Fibroblast of villous mesenchyme (primary cell): ENCODE results near the gene TRAPPC1. TPM values are rescaled to one million over a fixed set of nuclear protein-coding genes. Genes with fewer than 3 reads are reported as not detected.
A peak's percentile ranks its signal among the peaks of the same experiment; 100 is the strongest.
"Not testable (repeated sequence)": the region's sequence is repeated elsewhere in the genome, so short reads cannot be mapped to it uniquely, and the experiment has no call there.

ENCODE experiments used
- DNase-seq: peaks from one replicate; pipeline ENCODE4 v3.0.0-alpha.2; 2010; ENCODE audit warnings: low read depth
- H3K4me3 ChIP-seq: 2 replicates; pipeline ENCODE4 v1.5.1; 2011; ENCODE audit warnings: low read depth, mild to moderate bottlenecking, low read length
- total RNA-seq: library from RNA; depleted of rRNA; stranded (reverse); fragments of >200 nt; gene quantifications from 2 replicates; pipeline ENCODE4 v1.2.3, GENCODE V29; 2012
- TF ChIP-seq, protein P1 (sequence below): IDR thresholded peaks from 2 replicates; pipeline ENCODE4 v1.5.1; 2012; ENCODE audit warnings: low read depth, mild to moderate bottlenecking, low read length; ENCODE audit not compliant: insufficient read depth

The TRAPPC1 gene
- total RNA-seq, 1 donor, result 42.7 TPM

DNA sequence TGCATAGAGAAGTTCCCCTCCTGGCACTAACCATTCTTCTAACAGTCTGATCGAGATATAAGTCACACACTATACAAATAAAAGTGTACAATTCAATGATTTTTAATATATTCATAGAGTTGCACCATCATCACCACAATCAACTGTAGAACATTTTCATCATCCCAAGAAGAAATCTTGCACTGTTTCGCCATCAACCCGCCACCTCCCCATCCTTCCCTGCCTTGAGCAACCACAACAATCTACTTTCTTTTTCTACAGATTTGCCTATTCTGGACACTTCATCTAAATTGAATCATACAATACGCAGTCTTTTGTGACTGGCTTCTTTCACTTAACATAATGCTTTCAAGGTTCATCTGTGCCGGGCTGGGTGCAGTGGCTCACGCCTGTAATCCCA, 37.7 kb upstream of the TRAPPC1 start:
- TF ChIP-seq, protein P1, sequence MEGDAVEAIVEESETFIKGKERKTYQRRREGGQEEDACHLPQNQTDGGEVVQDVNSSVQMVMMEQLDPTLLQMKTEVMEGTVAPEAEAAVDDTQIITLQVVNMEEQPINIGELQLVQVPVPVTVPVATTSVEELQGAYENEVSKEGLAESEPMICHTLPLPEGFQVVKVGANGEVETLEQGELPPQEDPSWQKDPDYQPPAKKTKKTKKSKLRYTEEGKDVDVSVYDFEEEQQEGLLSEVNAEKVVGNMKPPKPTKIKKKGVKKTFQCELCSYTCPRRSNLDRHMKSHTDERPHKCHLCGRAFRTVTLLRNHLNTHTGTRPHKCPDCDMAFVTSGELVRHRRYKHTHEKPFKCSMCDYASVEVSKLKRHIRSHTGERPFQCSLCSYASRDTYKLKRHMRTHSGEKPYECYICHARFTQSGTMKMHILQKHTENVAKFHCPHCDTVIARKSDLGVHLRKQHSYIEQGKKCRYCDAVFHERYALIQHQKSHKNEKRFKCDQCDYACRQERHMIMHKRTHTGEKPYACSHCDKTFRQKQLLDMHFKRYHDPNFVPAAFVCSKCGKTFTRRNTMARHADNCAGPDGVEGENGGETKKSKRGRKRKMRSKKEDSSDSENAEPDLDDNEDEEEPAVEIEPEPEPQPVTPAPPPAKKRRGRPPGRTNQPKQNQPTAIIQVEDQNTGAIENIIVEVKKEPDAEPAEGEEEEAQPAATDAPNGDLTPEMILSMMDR, result no peak
- DNase-seq, result peak; percentile 50
- H3K4me3 ChIP-seq, result no peak overlapping the region

DNA sequence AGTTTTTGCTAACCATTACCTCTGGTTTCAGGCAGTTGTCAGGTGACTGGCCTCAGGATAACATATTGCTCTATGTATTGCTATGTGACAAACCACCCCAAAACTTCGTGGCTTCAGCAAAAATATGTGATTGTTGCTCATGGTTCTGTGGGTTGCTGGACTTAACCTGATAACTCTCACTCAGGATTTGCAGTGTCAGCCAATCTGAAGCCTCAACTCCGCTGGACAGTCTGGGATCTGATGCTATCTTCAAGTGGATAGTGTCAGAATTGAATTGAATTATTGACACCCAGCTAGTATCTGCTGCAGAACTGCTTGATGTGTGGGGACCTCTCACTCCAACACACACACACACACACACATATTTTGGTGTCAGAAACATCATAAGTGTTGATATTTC, 36.0 kb upstream of the TRAPPC1 start:
- TF ChIP-seq, protein P1, result no peak
- H3K4me3 ChIP-seq, result no peak overlapping the region
- no peak for DNase-seq

- peak; percentile 30 for DNase-seq
- TF ChIP-seq, protein P1, result no peak
- H3K4me3 ChIP-seq, result no peak overlapping the region
These were observed 29.7 kb upstream of the TRAPPC1 start for GRCh38 chr17:7961421-7961820.

- peak; percentile 79 for DNase-seq
- TF ChIP-seq, protein P1, result no peak
- H3K4me3 ChIP-seq, result no peak overlapping the region
These were observed 27.9 kb upstream of the TRAPPC1 start for GRCh38 chr17:7959503-7960253.

- peak; percentile 81 for DNase-seq
- no peak overlapping the region for H3K4me3 ChIP-seq
- TF ChIP-seq, protein P1, result no peak
These were observed 24.7 kb upstream of the TRAPPC1 start for GRCh38 chr17:7956228-7956965.

GRCh38 chr17:7955414-7956227, 23.9 kb upstream of the TRAPPC1 start:
- peak; percentile 45 for DNase-seq
- H3K4me3 ChIP-seq, result no peak overlapping the region
- TF ChIP-seq, protein P1, result no peak

DNA sequence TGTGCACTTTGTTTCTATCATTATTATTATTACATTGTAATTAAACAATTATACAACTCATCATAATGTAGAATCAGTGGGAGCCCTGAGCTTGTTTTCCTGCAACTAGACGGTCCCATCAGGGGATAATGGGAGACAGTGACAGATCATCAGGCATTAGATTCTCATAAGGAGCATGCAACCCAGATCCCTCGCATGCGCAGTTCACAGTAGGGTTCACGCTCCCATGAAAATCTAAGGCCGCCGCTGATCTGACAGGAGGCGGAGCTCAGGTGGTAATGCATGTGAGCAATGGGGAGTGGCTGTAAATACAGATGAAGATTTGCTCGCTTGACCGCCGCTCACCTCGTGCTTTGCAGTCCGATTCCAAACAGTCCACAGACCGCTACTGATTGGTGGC, 21.5 kb upstream of the TRAPPC1 start:
- DNase-seq, H3K4me3 ChIP-seq: not testable (repeated sequence)
